Muscle layer of colon (tissue), 2 donors: ENCODE results near the gene LYRM4.

Experiments used
- H3K27ac ChIP-seq: one replicate; pipeline ENCODE4 v1.7.0; 2013; ENCODE audit warnings: low read depth, mild to moderate bottlenecking, low read length, moderate library complexity
- H3K27me3 ChIP-seq, 2 donors: one replicate each; pipeline ENCODE4 v1.7.0; 2013; ENCODE audit warnings: low read length in 2 of 2, mild to moderate bottlenecking in 2 of 2; ENCODE audit not compliant: insufficient read depth in 2 of 2, control insufficient read depth in 1 of 2
- H3K36me3 ChIP-seq: one replicate; pipeline ENCODE4 v1.7.0; 2013; ENCODE audit warnings: mild to moderate bottlenecking, low read length; ENCODE audit not compliant: insufficient read depth
- H3K4me1 ChIP-seq: one replicate; pipeline ENCODE4 v1.7.0; 2013; ENCODE audit warnings: mild to moderate bottlenecking, low read length; ENCODE audit not compliant: insufficient read depth
- H3K4me3 ChIP-seq, 2 donors: one replicate each; pipeline ENCODE4 v1.7.0; 2013; ENCODE audit warnings: low read length in 2 of 2, low read depth in 1 of 2, mild to moderate bottlenecking in 1 of 2, moderate library complexity in 1 of 2
- H3K9ac ChIP-seq: one replicate; pipeline ENCODE4 v1.7.0; 2013; ENCODE audit warnings: low read length
- H3K9me3 ChIP-seq: one replicate; pipeline ENCODE4 v1.7.0; 2013; ENCODE audit warnings: mild to moderate bottlenecking, low read length
- donor health status: abdominal sarcoma.
- donor health status: Adenocarcinoma of cecum.

LYRM4 gene

GRCh38 chr6:5293692-5294091 lies 32.9 kb upstream of the LYRM4 start:
- H3K4me1 ChIP-seq, result peaks cover 6% of the 10 kb centered on the region
- no peaks in the 10 kb centered on the region for H3K36me3 ChIP-seq
- no peaks in the 10 kb centered on the region for H3K27me3 ChIP-seq
- no peak overlapping the region for H3K4me3 ChIP-seq
- H3K9me3 ChIP-seq, result no peaks in the 10 kb centered on the region
- H3K9ac ChIP-seq, result no peak overlapping the region
- H3K27ac ChIP-seq, result no peak overlapping the region

- peaks cover 13% of the 10 kb centered on the region for H3K4me1 ChIP-seq
- no peaks in the 10 kb centered on the region for H3K36me3 ChIP-seq
- H3K9me3 ChIP-seq, result no peaks in the 10 kb centered on the region
- H3K9ac ChIP-seq, result no peak overlapping the region
- no peak overlapping the region for H3K27ac ChIP-seq
- H3K27me3 ChIP-seq, result no peaks in the 10 kb centered on the region
- H3K4me3 ChIP-seq, result no peak overlapping the region
These were observed 31.4 kb upstream of the LYRM4 start for GRCh38 chr6:5292154-5292553.

- no peak overlapping the region for H3K27ac ChIP-seq
- H3K9me3 ChIP-seq, result no peaks in the 10 kb centered on the region
- H3K4me1 ChIP-seq, result peaks cover 13% of the 10 kb centered on the region
- H3K4me3 ChIP-seq, result no peak overlapping the region
- H3K9ac ChIP-seq, result no peak overlapping the region
- no peaks in the 10 kb centered on the region for H3K27me3 ChIP-seq
- no peaks in the 10 kb centered on the region for H3K36me3 ChIP-seq
These were observed 29.8 kb upstream of the LYRM4 start for GRCh38 chr6:5290500-5290899.

- no peak overlapping the region for H3K4me3 ChIP-seq
- no peaks in the 10 kb centered on the region for H3K36me3 ChIP-seq
- no peaks in the 10 kb centered on the region for H3K27me3 ChIP-seq
- no peaks in the 10 kb centered on the region for H3K9me3 ChIP-seq
- peaks cover 13% of the 10 kb centered on the region for H3K4me1 ChIP-seq
- no peak overlapping the region for H3K9ac ChIP-seq
- H3K27ac ChIP-seq, result no peak overlapping the region
These were observed 29.3 kb upstream of the LYRM4 start for GRCh38 chr6:5290097-5290496.

- Histone ChIP-seq H3K27me3 (no peaks in the 10 kb centered on the region), H3K4me1 (peaks cover 13% of the 10 kb centered on the region), H3K9me3 (no peaks in the 10 kb centered on the region), H3K9ac (no peak overlapping the region), H3K4me3 (no peak overlapping the region), H3K27ac (no peak overlapping the region), H3K36me3 (no peaks in the 10 kb centered on the region)
These were observed 27.2 kb upstream of the LYRM4 start for GRCh38 chr6:5287966-5288297.

GRCh38 chr6:5287205-5287965 lies 26.6 kb upstream of the LYRM4 start:
- H3K4me3 ChIP-seq, result no peak overlapping the region
- peaks cover 13% of the 10 kb centered on the region for H3K4me1 ChIP-seq
- no peak overlapping the region for H3K27ac ChIP-seq
- H3K36me3 ChIP-seq, result no peaks in the 10 kb centered on the region
- no peaks in the 10 kb centered on the region for H3K27me3 ChIP-seq
- no peak overlapping the region for H3K9ac ChIP-seq
- no peaks in the 10 kb centered on the region for H3K9me3 ChIP-seq

- no peak overlapping the region for H3K9ac ChIP-seq
- no peak overlapping the region for H3K4me3 ChIP-seq
- H3K27ac ChIP-seq, result no peak overlapping the region
- no peaks in the 10 kb centered on the region for H3K27me3 ChIP-seq
- peaks cover 8% of the 10 kb centered on the region for H3K4me1 ChIP-seq
- H3K36me3 ChIP-seq, result no peaks in the 10 kb centered on the region
- H3K9me3 ChIP-seq, result no peaks in the 10 kb centered on the region
These were observed 26.0 kb upstream of the LYRM4 start for GRCh38 chr6:5286780-5287179.

- H3K4me1 ChIP-seq, result peaks cover 8% of the 10 kb centered on the region
- H3K9ac ChIP-seq, result no peak overlapping the region
- H3K36me3 ChIP-seq, result no peaks in the 10 kb centered on the region
- no peak overlapping the region for H3K27ac ChIP-seq
- H3K9me3 ChIP-seq, result no peaks in the 10 kb centered on the region
- no peak overlapping the region for H3K4me3 ChIP-seq
- H3K27me3 ChIP-seq, result no peaks in the 10 kb centered on the region
These were observed 24.8 kb upstream of the LYRM4 start for GRCh38 chr6:5285526-5285925.

- Histone ChIP-seq H3K27me3 (no peaks in the 10 kb centered on the region), H3K27ac (no peak overlapping the region), H3K9me3 (no peaks in the 10 kb centered on the region), H3K36me3 (no peaks in the 10 kb centered on the region), H3K9ac (no peak overlapping the region), H3K4me3 (no peak overlapping the region), H3K4me1 (peaks cover 8% of the 10 kb centered on the region)
These were observed 24.3 kb upstream of the LYRM4 start for GRCh38 chr6:5285081-5285480.

- no peaks in the 10 kb centered on the region for H3K9me3 ChIP-seq
- no peak overlapping the region for H3K4me3 ChIP-seq
- no peaks in the 10 kb centered on the region for H3K4me1 ChIP-seq
These were observed 21.5 kb upstream of the LYRM4 start for GRCh38 chr6:5282191-5282623.

GRCh38 chr6:5280920-5281319 lies 20.2 kb upstream of the LYRM4 start:
- no peaks in the 10 kb centered on the region for H3K27me3 ChIP-seq
- no peaks in the 10 kb centered on the region for H3K9me3 ChIP-seq
- no peak overlapping the region for H3K27ac ChIP-seq
- H3K4me1 ChIP-seq, result no peaks in the 10 kb centered on the region
- no peak overlapping the region for H3K9ac ChIP-seq
- H3K36me3 ChIP-seq, result no peaks in the 10 kb centered on the region
- H3K4me3 ChIP-seq, result no peak overlapping the region

More at GRCh38 chr6:5282191-5282623, 21.5 kb upstream of the LYRM4 start:
- Histone ChIP-seq H3K9ac (no peak overlapping the region), H3K27me3 (no peaks in the 10 kb centered on the region), H3K36me3 (no peaks in the 10 kb centered on the region), H3K27ac (no peak overlapping the region)

GRCh38 chr6:5279891-5280338 lies 19.2 kb upstream of the LYRM4 start:
- Histone ChIP-seq H3K4me1 (no peaks in the 10 kb centered on the region), H3K36me3 (no peaks in the 10 kb centered on the region), H3K27me3 (no peaks in the 10 kb centered on the region), H3K9me3 (no peaks in the 10 kb centered on the region), H3K27ac (no peak overlapping the region), H3K4me3 (no peak overlapping the region), H3K9ac (no peak overlapping the region)
